DOHH2 (cell line): ENCODE results near the gene SPOCD1.

ENCODE experiments used
- H3F3A ChIP-seq: fragments of 200-600 bp; sonication (generic), shearing (Covaris generic); 2 replicates; pipeline ENCODE4 v1.6.0; 2016; ENCODE audit warnings: antibody characterized with exemption, mild to moderate bottlenecking; ENCODE audit not compliant: control insufficient read depth, insufficient read depth
- H3K27ac ChIP-seq: fragments of 200-600 bp; sonication (generic); 2 replicates; pipeline ENCODE4 v1.5.1; 2014; ENCODE audit warnings: low read depth, mild to moderate bottlenecking, low read length, moderate library complexity
- H3K27me3 ChIP-seq: fragments of 200-600 bp; sonication (generic); 2 replicates; pipeline ENCODE4 v1.6.1; 2014; ENCODE audit warnings: mild to moderate bottlenecking, low read length, mixed read lengths; ENCODE audit not compliant: control insufficient read depth
- H3K36me3 ChIP-seq: fragments of 200-600 bp; sonication (generic); 2 replicates; pipeline ENCODE4 v1.6.1; 2014; ENCODE audit warnings: mild to moderate bottlenecking, low read length, moderate library complexity, mixed read lengths; ENCODE audit not compliant: control insufficient read depth
- H3K4me1 ChIP-seq: fragments of 200-600 bp; sonication (generic); 2 replicates; pipeline ENCODE4 v1.6.1; 2014; ENCODE audit warnings: mild to moderate bottlenecking, low read length, mixed read lengths; ENCODE audit not compliant: control insufficient read depth
- H3K4me2 ChIP-seq: fragments of 200-600 bp; sonication (generic); 2 replicates; pipeline ENCODE4 v1.6.0; 2014; ENCODE audit warnings: mild to moderate bottlenecking, low read length, moderate library complexity
- H3K4me3 ChIP-seq: fragments of 200-600 bp; sonication (generic); 2 replicates; pipeline ENCODE4 v1.5.1; 2014; ENCODE audit warnings: mild to moderate bottlenecking, low read length, mixed read lengths
- H3K79me2 ChIP-seq: fragments of 200-600 bp; sonication (generic); 2 replicates; pipeline ENCODE4 v1.6.1; 2014; ENCODE audit warnings: mild to moderate bottlenecking, low read length, mixed read lengths; ENCODE audit not compliant: control insufficient read depth
- H3K9me2 ChIP-seq: fragments of 200-600 bp; sonication (generic); replicated peaks from 2 replicates; pipeline ENCODE4 v1.6.1; 2014; ENCODE audit warnings: mild to moderate bottlenecking, low read length, mixed read lengths; ENCODE audit not compliant: control insufficient read depth
- H3K9me3 ChIP-seq: fragments of 200-600 bp; sonication (generic); 2 replicates; pipeline ENCODE4 v1.6.1; 2014; ENCODE audit warnings: antibody characterized with exemption, low read length, mixed read lengths; ENCODE audit not compliant: control insufficient read depth, insufficient read depth
- H4K20me1 ChIP-seq: fragments of 200-600 bp; sonication (generic); 2 replicates; pipeline ENCODE4 v1.6.0; 2014; ENCODE audit warnings: low read depth, mild to moderate bottlenecking, antibody characterized with exemption, low read length, moderate library complexity; ENCODE audit not compliant: control insufficient read depth, insufficient read depth
- CTCF ChIP-seq: fragments of 200-600 bp; sonication (generic); IDR thresholded peaks from one replicate; pipeline ENCODE4 v1.5.1; 2014; ENCODE audit warnings: antibody characterized with exemption, mild to moderate bottlenecking, low read depth, low read length; ENCODE audit not compliant: poor library complexity, severe bottlenecking
- EZH2phosphoT487 ChIP-seq: fragments of 200-600 bp; sonication (generic); IDR thresholded peaks from 2 replicates; pipeline ENCODE4 v1.6.1; 2017; ENCODE audit warnings: borderline replicate concordance, mild to moderate bottlenecking, antibody characterized with exemption, low read length, moderate library complexity, mixed read lengths

SPOCD1 gene

GRCh38 chr1:31811605-31812004 is 4.2 kb downstream of the SPOCD1 start:
- no peak overlapping the region for H3K4me3 ChIP-seq
- no peaks in the 10 kb centered on the region; the same call in 1 of the 2 replicates for H3K27me3 ChIP-seq
- TF ChIP-seq CTCF (no peak), EZH2phosphoT487 (no peak)
- H3K27ac ChIP-seq = no peak overlapping the region
- no peaks in the 10 kb centered on the region for H4K20me1 ChIP-seq
- no peak overlapping the region for H3K4me2 ChIP-seq
- no peaks in the 10 kb centered on the region for H3K36me3 ChIP-seq
- no peaks in the 10 kb centered on the region for H3K9me2 ChIP-seq
- peaks cover 17% of the 10 kb centered on the region for H3K4me1 ChIP-seq
- H3K79me2 ChIP-seq = no peaks in the 10 kb centered on the region
- peaks cover 13% of the 10 kb centered on the region for H3F3A ChIP-seq
- H3K9me3 ChIP-seq = no peaks in the 10 kb centered on the region

- no peak overlapping the region for H3K27ac ChIP-seq
- H3K9me3 ChIP-seq = no peaks in the 10 kb centered on the region
- H3K9me2 ChIP-seq = no peaks in the 10 kb centered on the region
- H3K4me2 ChIP-seq = no peak overlapping the region
- H3K4me3 ChIP-seq = no peak overlapping the region
- peaks cover 6% of the 10 kb centered on the region for H3F3A ChIP-seq
- TF ChIP-seq CTCF = no peak
- no peak for TF ChIP-seq EZH2phosphoT487
- H3K79me2 ChIP-seq = no peaks in the 10 kb centered on the region
- no peaks in the 10 kb centered on the region for H4K20me1 ChIP-seq
- no peaks in the 10 kb centered on the region; the same call in 1 of the 2 replicates for H3K27me3 ChIP-seq
- H3K4me1 ChIP-seq = no peaks in the 10 kb centered on the region
- H3K36me3 ChIP-seq = no peaks in the 10 kb centered on the region
Observed at GRCh38 chr1:31809698-31810097, 6.1 kb downstream of the SPOCD1 start.

- Histone ChIP-seq H3K4me1 (peaks cover 5% of the 10 kb centered on the region), H3K36me3 (no peaks in the 10 kb centered on the region), H3K9me3 (no peaks in the 10 kb centered on the region), H3K4me2 (no peak overlapping the region), H3K27me3 (peaks cover 4% of the 10 kb centered on the region), H3K27ac (no peak overlapping the region), H3K9me2 (no peaks in the 10 kb centered on the region), H3F3A (peaks cover 13% of the 10 kb centered on the region), H4K20me1 (no peaks in the 10 kb centered on the region), H3K4me3 (no peak overlapping the region), H3K79me2 (no peaks in the 10 kb centered on the region)
- TF ChIP-seq EZH2phosphoT487 (no peak), CTCF (no peak)
Observed at GRCh38 chr1:31807273-31808048, 8.4 kb downstream of the SPOCD1 start.
